ENCODE results near the gene FAM156A.

GRCh38 chrX:52990848-52991247 is 32.5 kb upstream of the FAM156A start:
- no peak for TF ChIP-seq CTCF (IDR thresholded peaks at IDR 0.05 in 8 of 11, conservative IDR thresholded peaks at IDR 0.05 in 3 of 11)
- no peak for TF ChIP-seq POLR2AphosphoS5 (IDR thresholded peaks at IDR 0.05)

Measured in spleen (tissue), 7 donors.